HepG2 (cell line): Measurements from ENCODE around the gene SRP68. TPM values are rescaled to one million over a fixed set of nuclear protein-coding genes. Genes with fewer than 3 reads are reported as not detected.

Experiments
- ATF7-NPFF ChIP-seq: sonication (generic); formaldehyde crosslinking; IDR thresholded peaks from 2 replicates; pipeline ENCODE4 v1.8.1; 2023; ENCODE audit warnings: mild to moderate bottlenecking, low read depth, missing genetic modification reagents, moderate library complexity
- JARID2 ChIP-seq: sonication (generic); formaldehyde crosslinking; IDR thresholded peaks from 2 replicates; pipeline ENCODE4 v1.8.1; 2023; ENCODE audit warnings: missing genetic modification reagents, inconsistent platforms; ENCODE audit not compliant: insufficient replicate concordance
- KAT8 ChIP-seq: IDR thresholded peaks from 2 replicates; pipeline ENCODE4 v1.6.1; 2016; ENCODE audit warnings: missing genetic modification reagents, missing compliant biosample characterization
- KDM5B ChIP-seq: sonication (generic); formaldehyde crosslinking; IDR thresholded peaks from 2 replicates; pipeline ENCODE4 v1.4.0; 2020; ENCODE audit warnings: missing genetic modification reagents, mild to moderate bottlenecking, borderline replicate concordance
- MED1 ChIP-seq: sonication (generic); formaldehyde crosslinking; IDR thresholded peaks from 2 replicates; pipeline ENCODE4 v1.4.0; 2020; ENCODE audit warnings: missing genetic modification reagents
- PHF21A ChIP-seq: sonication (generic); formaldehyde crosslinking; IDR thresholded peaks from 2 replicates; pipeline ENCODE4 v1.5.0; 2020; ENCODE audit warnings: mild to moderate bottlenecking, missing genetic modification reagents
- RBFOX2 ChIP-seq: fragments of 200-400 bp; formaldehyde crosslinking; IDR thresholded peaks from 2 replicates; pipeline ENCODE4 v1.6.1; 2017; ENCODE audit warnings: low read depth, mild to moderate bottlenecking, low read length
- SALL1 ChIP-seq: sonication (generic); formaldehyde crosslinking; IDR thresholded peaks from 2 replicates; pipeline ENCODE4 v1.8.0; 2022; ENCODE audit warnings: mild to moderate bottlenecking, missing genetic modification reagents
- SMARCE1 ChIP-seq: fragments of 450-650 bp; IDR thresholded peaks from 2 replicates; pipeline ENCODE4 v1.6.1; 2017; ENCODE audit warnings: borderline replicate concordance
- SRSF4 ChIP-seq: fragments of 200-400 bp; formaldehyde crosslinking; IDR thresholded peaks from one replicate; pipeline ENCODE4 v1.6.1; 2018; ENCODE audit warnings: mild to moderate bottlenecking, low read depth, low read length, moderate library complexity; ENCODE audit not compliant: poor library complexity, severe bottlenecking
- TEF ChIP-seq: sonication (generic); formaldehyde crosslinking; IDR thresholded peaks from 2 replicates; pipeline ENCODE4 v1.5.0; 2020; ENCODE audit warnings: missing genetic modification reagents
- ZBTB38 ChIP-seq: sonication (generic); formaldehyde crosslinking; IDR thresholded peaks from 2 replicates; pipeline ENCODE4 v1.5.1; 2020; ENCODE audit warnings: mild to moderate bottlenecking, missing genetic modification reagents
- ZNF224 ChIP-seq: sonication (generic); formaldehyde crosslinking; IDR thresholded peaks from 2 replicates; pipeline ENCODE4 v1.5.0; 2020; ENCODE audit warnings: mild to moderate bottlenecking, missing genetic modification reagents
- ZNF350 ChIP-seq: sonication (generic); formaldehyde crosslinking; IDR thresholded peaks from 2 replicates; pipeline ENCODE4 v1.4.0; 2020; ENCODE audit warnings: mild to moderate bottlenecking, low read depth, missing genetic modification reagents, borderline replicate concordance
- ZNF446 ChIP-seq: sonication (generic); formaldehyde crosslinking; IDR thresholded peaks from 2 replicates; pipeline ENCODE4 v1.5.0; 2020; ENCODE audit warnings: mild to moderate bottlenecking, missing genetic modification reagents
- ZNF460 ChIP-seq: sonication (generic); formaldehyde crosslinking; IDR thresholded peaks from 2 replicates; pipeline ENCODE4 v1.5.1; 2020; ENCODE audit warnings: missing genetic modification reagents, mild to moderate bottlenecking, borderline replicate concordance
- ZNF607 ChIP-seq: sonication (generic); formaldehyde crosslinking; IDR thresholded peaks from 2 replicates; pipeline ENCODE4 v1.5.1; 2020; ENCODE audit warnings: missing genetic modification reagents, mild to moderate bottlenecking, borderline replicate concordance
- ZNF609 ChIP-seq: sonication (generic); formaldehyde crosslinking; IDR thresholded peaks from 2 replicates; pipeline ENCODE4 v1.4.0; 2020; ENCODE audit warnings: mild to moderate bottlenecking, missing genetic modification reagents, borderline replicate concordance
- ZNF678 ChIP-seq: sonication (generic); formaldehyde crosslinking; IDR thresholded peaks from 2 replicates; pipeline ENCODE4 v1.4.0; 2020; ENCODE audit warnings: mild to moderate bottlenecking, missing genetic modification reagents
- ZNF766 ChIP-seq: sonication (generic); formaldehyde crosslinking; IDR thresholded peaks from 2 replicates; pipeline ENCODE4 v1.5.0; 2020; ENCODE audit warnings: missing genetic modification reagents, borderline replicate concordance
- polyA plus RNA-seq, 8 experiments: library from polyadenylated mRNA; depleted of rRNA in 3 of 8; stranded (reverse) in 7 of 8; unstranded in 1 of 8; fragments of >200 nt; fragmentation: Illumina TruSeq in 4 of 8; extraction: Trizol in 4 of 8; gene quantifications; 2 replicates each; pipeline versions ENCODE4 v1.2.1 to v1.2.3, GENCODE V29; 2011 to 2016; ENCODE audit warnings: low read depth in 4 of 8, missing spikeins in 1 of 8, mixed read lengths in 1 of 8; ENCODE audit not compliant: insufficient read depth in 1 of 8
- total RNA-seq, 5 experiments: library from RNA; depleted of rRNA; stranded (reverse); fragments of >200 nt; fragmentation: Illumina TruSeq; extraction: Trizol; gene quantifications; 2 replicates each; pipeline ENCODE4 v1.2.3, GENCODE V29; 2016; ENCODE audit warnings: low read depth in 1 of 5
- TF ChIP-seq, protein P1 (sequence below): IDR thresholded peaks from 2 replicates; pipeline ENCODE4 v1.6.1; 2016; ENCODE audit warnings: mild to moderate bottlenecking, missing biosample characterization, missing genetic modification reagents
- TF ChIP-seq, protein P2 (sequence below): sonication (generic); formaldehyde crosslinking; IDR thresholded peaks from 2 replicates; pipeline ENCODE4 v1.8.0; 2022; ENCODE audit warnings: missing genetic modification reagents, mild to moderate bottlenecking, inconsistent platforms, borderline replicate concordance

The SRP68 gene
- total and polyA plus RNA-seq, 2 of the 13 experiments (the other 11 are each of a cell fraction or from before 2014, with no cell fraction given) = 39.8 to 74.3 TPM

DNA sequence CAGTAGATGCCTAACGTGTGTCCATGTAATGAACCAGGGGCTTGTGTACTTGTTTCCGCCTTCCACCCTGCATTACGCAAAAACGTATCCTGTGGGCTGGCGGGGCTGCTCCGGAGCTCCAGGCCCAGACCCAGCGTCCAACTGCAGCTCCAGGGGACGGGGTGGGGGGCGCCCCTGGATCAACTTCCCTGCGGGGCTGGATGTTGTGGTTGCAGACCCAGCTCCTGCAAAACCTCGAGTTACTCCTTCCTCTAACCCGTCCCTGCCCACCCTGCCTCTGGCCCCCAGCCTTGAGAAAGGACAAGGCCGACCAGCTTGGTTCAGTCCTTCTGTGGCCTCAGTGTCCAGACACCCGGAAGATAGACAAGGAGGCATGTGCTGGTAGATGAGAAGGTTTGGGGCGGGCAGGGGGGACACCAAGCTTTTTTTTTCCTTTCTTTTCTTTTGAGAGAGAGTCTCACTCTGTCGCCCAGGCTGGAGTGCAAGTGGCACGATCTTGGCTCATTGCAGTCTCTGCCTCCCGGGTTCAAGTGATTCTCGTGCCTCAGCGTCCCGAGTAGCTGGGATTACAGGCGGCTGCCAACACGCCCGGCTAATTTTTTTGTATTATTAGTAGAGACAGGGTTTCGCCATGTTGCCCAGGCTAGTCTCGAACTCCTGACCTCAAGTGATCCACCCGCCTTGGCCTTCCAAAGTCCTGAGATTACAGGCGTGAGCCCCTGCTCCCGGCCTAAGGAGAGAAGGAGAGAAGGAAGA lies 32.0 kb upstream of the SRP68 start (continued):
- TF ChIP-seq MED1 = peak; percentile 8; the same call in 1 of the 2 replicates
- TF ChIP-seq PHF21A = 0 out of 2 replicates have a peak, but pooled peaks have one; percentile 3
- TF ChIP-seq KDM5B (CRISPR knock-in tag) = peak; percentile 11; the same call in 1 of the 2 replicates
- TF ChIP-seq ZNF609 = 0 out of 2 replicates have a peak, but pooled peaks have one; percentile 7
- TF ChIP-seq SMARCE1 = no peak
- TF ChIP-seq ZNF607 (CRISPR knock-in tag) = peak; percentile 69; the same call in 1 of the 2 replicates
- peak; percentile 40; the same call in 1 of the 2 replicates for TF ChIP-seq RBFOX2
- peak; percentile 77; the same call in 1 of the 2 replicates for TF ChIP-seq ZNF224 (CRISPR knock-in tag)
- TF ChIP-seq TEF (CRISPR knock-in tag) = no peak
- TF ChIP-seq, protein P1, sequence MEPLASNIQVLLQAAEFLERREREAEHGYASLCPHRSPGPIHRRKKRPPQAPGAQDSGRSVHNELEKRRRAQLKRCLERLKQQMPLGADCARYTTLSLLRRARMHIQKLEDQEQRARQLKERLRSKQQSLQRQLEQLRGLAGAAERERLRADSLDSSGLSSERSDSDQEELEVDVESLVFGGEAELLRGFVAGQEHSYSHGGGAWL = 0 out of 2 replicates have a peak, but pooled peaks have one; percentile 12
- TF ChIP-seq ZNF350 = 0 out of 2 replicates have a peak, but pooled peaks have one; percentile 11
- TF ChIP-seq ZNF678 (CRISPR knock-in tag) = no peak
- TF ChIP-seq JARID2 (CRISPR knock-in tag) = peak; percentile 5
- peak; percentile 99 for TF ChIP-seq ZBTB38
- TF ChIP-seq, protein P2, sequence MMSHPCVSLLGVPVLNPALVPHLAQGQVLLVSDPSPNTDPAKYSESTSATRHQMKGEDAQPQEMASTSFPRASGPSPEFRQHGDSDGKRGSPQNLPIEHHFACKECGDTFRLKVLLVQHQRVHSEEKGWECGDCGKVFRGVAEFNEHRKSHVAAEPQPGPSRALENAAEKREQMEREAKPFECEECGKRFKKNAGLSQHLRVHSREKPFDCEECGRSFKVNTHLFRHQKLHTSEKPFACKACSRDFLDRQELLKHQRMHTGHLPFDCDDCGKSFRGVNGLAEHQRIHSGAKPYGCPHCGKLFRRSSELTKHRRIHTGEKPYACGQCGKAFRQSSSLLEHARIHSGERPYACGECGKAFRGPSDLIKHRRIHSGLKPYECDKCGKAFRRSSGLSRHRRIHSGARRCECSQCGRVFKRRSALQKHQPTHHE (CRISPR knock-in tag) = peak; percentile 37; the same call in 1 of the 2 replicates
- TF ChIP-seq ATF7-NPFF (CRISPR knock-in tag) = peak; percentile 11; the same call in 1 of the 2 replicates
- no peak for TF ChIP-seq KAT8 (CRISPR knock-in tag)
- TF ChIP-seq ZNF446 (CRISPR knock-in tag) = 0 out of 2 replicates have a peak, but pooled peaks have one; percentile 24
- no peak for TF ChIP-seq SRSF4
- TF ChIP-seq ZNF460 (CRISPR knock-in tag) = no peak
- peak; percentile 8 for TF ChIP-seq SALL1
- 0 out of 2 replicates have a peak, but pooled peaks have one; percentile 59 for TF ChIP-seq ZNF766 (CRISPR knock-in tag)
